HG02798 (cell line): ENCODE measurements around the gene P4HA2.
"Not testable (repeated sequence)": the region's sequence is repeated elsewhere in the genome, so short reads cannot be mapped to it uniquely, and the experiment has no call there.

Source experiments
- ATAC-seq: cut with Tn5 transposase; IDR thresholded peaks from one replicate; pipeline ENCODE4 v1.9.1; 2021; ENCODE audit warnings: mild to moderate bottlenecking; ENCODE audit not compliant: unreplicated experiment, poor library complexity

P4HA2 gene

GRCh38 chr5:132162945-132163344 lies 64.7 kb downstream of the P4HA2 start:
- no peak for ATAC-seq

DNA sequence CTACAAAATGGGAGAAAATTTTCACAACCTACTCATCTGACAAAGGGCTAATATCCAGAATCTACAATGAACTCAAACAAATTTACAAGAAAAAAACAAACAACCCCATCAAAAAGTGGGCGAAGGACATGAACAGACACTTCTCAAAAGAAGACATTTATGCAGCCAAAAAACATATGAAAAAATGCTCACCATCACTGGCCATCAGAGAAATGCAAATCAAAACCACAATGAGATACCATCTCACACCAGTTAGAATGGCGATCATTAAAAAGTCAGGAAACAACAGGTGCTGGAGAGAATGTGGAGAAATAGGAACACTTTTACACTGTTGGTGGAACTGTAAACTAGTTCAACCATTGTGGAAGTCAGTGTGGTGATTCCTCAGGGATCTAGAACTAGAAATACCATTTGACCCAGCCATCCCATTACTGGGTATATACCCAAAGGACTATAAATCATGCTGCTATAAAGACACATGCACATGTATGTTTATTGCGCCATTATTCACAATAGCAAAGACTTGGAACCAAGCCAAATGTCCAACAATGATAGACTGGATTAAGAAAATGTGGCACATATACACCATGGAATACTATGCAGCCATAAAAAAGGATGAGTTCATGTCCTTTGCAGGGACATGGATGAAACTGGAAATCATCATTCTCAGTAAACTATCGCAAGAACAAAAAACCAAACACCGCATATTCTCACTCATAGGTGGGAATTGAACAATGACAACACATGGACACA lies 65.9 kb downstream of the P4HA2 start:
- not testable (repeated sequence) for ATAC-seq

- ATAC-seq: no peak
These were observed 71.2 kb downstream of the P4HA2 start for GRCh38 chr5:132156413-132156812.

GRCh38 chr5:132150565-132150964 lies 77.1 kb downstream of the P4HA2 start:
- no peak for ATAC-seq

- no peak for ATAC-seq
These were observed 80.0 kb downstream of the P4HA2 start for GRCh38 chr5:132147663-132148062.

DNA sequence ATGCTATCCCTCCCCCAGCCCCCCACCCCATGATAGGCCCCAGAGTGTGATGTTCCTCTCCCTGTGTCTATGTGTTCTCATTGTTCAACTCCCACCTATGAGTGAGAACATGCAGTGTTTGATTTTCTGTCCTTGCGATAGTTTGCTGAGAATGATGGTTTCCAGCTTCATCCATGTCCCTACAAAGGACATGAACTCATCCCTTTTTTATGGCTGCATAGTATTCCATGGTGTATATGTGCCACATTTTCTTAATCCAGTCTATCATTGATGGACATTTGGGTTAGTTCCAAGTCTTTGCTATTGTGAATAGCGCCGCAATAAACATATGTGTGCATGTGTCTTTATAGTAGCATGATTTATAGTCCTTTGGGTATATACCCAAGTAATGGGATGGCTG lies 82.3 kb downstream of the P4HA2 start:
- ATAC-seq: not testable (repeated sequence)

- no peak for ATAC-seq
These were observed 84.5 kb downstream of the P4HA2 start for GRCh38 chr5:132143148-132143547.

DNA sequence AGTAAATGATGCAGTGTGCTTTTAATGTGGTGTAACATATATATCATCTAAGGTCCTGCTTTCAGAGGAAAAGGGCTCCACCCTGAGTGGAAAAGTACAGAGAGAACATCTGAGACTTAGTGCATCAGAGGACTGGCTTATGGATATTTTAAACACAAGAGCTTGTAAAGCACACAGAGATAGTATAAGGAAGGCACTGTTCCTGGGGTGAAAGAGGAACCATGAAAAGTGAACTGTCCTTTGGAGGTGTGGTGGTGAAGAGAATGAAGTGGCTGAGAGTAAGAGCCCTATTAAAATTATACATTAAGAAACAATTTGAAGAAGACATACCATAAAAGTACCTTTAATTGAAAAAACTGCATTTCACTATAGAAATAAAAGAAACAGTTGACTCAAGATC lies 85.2 kb downstream of the P4HA2 start:
- ATAC-seq: no peak
